Measurements from ENCODE around the gene S100Z. TPM values are rescaled to one million over a fixed set of nuclear protein-coding genes. Genes with fewer than 3 reads are reported as not detected.

The S100Z gene
- total RNA-seq, 4 donors from 2014 or later = 0.53 TPM; not detected in 3

GRCh38 chr5:76866503-76866902 is 16.7 kb downstream of the S100Z start:
- intact Hi-C loops (cut with DNase I) = no loop called here
- peaks cover 0 to 5% (median 0%) of the 10 kb centered on the region in 3 donors for H3K4me1 ChIP-seq
- no peak for DNase-seq
- TF ChIP-seq POLR2A (IDR thresholded peaks at IDR 0.05) = no peak
- TF ChIP-seq, protein P1, sequence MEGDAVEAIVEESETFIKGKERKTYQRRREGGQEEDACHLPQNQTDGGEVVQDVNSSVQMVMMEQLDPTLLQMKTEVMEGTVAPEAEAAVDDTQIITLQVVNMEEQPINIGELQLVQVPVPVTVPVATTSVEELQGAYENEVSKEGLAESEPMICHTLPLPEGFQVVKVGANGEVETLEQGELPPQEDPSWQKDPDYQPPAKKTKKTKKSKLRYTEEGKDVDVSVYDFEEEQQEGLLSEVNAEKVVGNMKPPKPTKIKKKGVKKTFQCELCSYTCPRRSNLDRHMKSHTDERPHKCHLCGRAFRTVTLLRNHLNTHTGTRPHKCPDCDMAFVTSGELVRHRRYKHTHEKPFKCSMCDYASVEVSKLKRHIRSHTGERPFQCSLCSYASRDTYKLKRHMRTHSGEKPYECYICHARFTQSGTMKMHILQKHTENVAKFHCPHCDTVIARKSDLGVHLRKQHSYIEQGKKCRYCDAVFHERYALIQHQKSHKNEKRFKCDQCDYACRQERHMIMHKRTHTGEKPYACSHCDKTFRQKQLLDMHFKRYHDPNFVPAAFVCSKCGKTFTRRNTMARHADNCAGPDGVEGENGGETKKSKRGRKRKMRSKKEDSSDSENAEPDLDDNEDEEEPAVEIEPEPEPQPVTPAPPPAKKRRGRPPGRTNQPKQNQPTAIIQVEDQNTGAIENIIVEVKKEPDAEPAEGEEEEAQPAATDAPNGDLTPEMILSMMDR (IDR thresholded peaks at IDR 0.05) = no peak
- H3K36me3 ChIP-seq = no peaks in the 10 kb centered on the region
- no peak overlapping the region for H3K4me3 ChIP-seq
- H3K27ac ChIP-seq = no peak overlapping the region
- no peaks in the 10 kb centered on the region for H3K9me3 ChIP-seq
- WGBS, 2 donors = 78 to 81% methylated on average over 2 of the region's 2 CpGs
- H3K27me3 ChIP-seq = no peaks in the 10 kb centered on the region

GRCh38 chr5:76867038-76867437 is 17.2 kb downstream of the S100Z start:
- WGBS, 2 donors = 70 to 74% methylated on average over 4 of the region's 4 CpGs
- intact Hi-C loops (cut with DNase I) = no loop called here
- Histone ChIP-seq H3K36me3 (no peaks in the 10 kb centered on the region), H3K9me3 (no peaks in the 10 kb centered on the region), H3K27me3 (no peaks in the 10 kb centered on the region), H3K27ac (no peak overlapping the region), H3K4me1 (peaks cover 0 to 5% (median 0%) of the 10 kb centered on the region in 3 donors), H3K4me3 (no peak overlapping the region)
- TF ChIP-seq, protein P1 (IDR thresholded peaks at IDR 0.05) = no peak
- no peak for TF ChIP-seq POLR2A (IDR thresholded peaks at IDR 0.05)
- DNase-seq = no peak

- Histone ChIP-seq H3K27me3 (no peaks in the 10 kb centered on the region), H3K4me3 (no peak overlapping the region), H3K27ac (no peak overlapping the region), H3K36me3 (no peaks in the 10 kb centered on the region), H3K9me3 (no peaks in the 10 kb centered on the region), H3K4me1 (no peaks in the 10 kb centered on the region)
- 53 to 64% methylated on average over 7 to 8 of the region's 8 CpGs for WGBS, 2 donors
- intact Hi-C loops (cut with DNase I) = no loop called here
- DNase-seq = no peak
- TF ChIP-seq POLR2A (IDR thresholded peaks at IDR 0.05) = no peak
- TF ChIP-seq, protein P1 (IDR thresholded peaks at IDR 0.05) = peak; percentile 42 to 80 (median 68)
Measured at GRCh38 chr5:76867827-76868693, 18.2 kb downstream of the S100Z start.

DNA sequence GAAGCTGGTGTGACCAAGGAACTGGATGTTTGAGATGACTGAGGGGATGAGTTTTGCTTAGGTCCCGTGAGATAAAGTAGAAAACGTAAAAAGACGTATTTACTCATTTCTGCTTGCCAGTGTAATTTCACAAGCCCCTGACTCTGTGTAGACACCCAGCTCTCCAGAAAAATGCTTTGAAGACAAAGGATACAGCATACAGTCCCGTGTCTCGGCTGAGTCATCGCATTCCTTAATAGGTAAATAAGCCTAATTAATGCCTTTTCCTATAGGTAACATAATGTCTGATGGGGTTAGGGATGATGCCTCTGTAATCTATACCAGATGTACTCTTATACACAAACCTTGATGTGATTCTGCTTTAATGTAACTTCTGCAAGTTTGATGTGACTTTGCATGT is 20.2 kb downstream of the S100Z start:
- intact Hi-C loops (cut with DNase I) = no loop called here
- no peak for TF ChIP-seq POLR2A (IDR thresholded peaks at IDR 0.05)
- TF ChIP-seq, protein P1 (IDR thresholded peaks at IDR 0.05) = no peak
- DNase-seq = no peak

DNA sequence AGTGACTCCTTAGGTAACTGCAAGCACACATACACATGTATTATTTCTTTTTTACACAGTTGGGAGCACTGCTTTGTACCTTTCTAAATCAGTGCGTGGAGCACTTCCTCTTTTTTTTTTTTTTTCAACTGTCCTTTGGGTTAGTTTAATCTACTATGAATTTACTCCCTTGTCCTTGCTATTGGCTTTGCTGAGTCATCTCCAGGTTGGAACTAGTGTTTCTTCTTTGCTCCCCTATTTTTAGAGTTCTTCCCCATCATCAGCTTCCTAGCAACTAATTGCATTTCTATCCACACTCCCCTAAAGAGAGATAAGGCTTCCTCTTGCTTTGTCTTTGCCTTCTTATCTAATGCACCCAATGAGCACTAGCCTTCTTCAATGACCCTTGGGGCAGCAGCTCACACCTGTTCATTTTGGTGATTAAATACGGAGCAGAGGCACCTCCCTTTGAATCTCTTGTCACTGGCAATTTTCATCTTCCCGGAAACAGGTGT is 24.3 kb downstream of the S100Z start:
- Histone ChIP-seq H3K9me3 (no peaks in the 10 kb centered on the region), H3K36me3 (no peaks in the 10 kb centered on the region), H3K27me3 (peaks cover 0 to 8% (median 0%) of the 10 kb centered on the region in 4 donors), H3K4me1 (no peaks in the 10 kb centered on the region), H3K4me3 (no peak overlapping the region), H3K27ac (no peak overlapping the region)
- intact Hi-C loops (cut with DNase I) = no loop called here
- TF ChIP-seq, protein P1 (IDR thresholded peaks at IDR 0.05) = no peak
- no peak for TF ChIP-seq POLR2A (IDR thresholded peaks at IDR 0.05)
- DNase-seq = no peak
- 41 to 53% methylated on average over 3 of the region's 3 CpGs for WGBS, 2 donors

More for the DNA sequence above, 20.2 kb downstream of the S100Z start:
- Histone ChIP-seq H3K4me3 (no peak overlapping the region), H3K36me3 (no peaks in the 10 kb centered on the region), H3K27me3 (no peaks in the 10 kb centered on the region), H3K9me3 (no peaks in the 10 kb centered on the region), H3K27ac (no peak overlapping the region), H3K4me1 (no peaks in the 10 kb centered on the region)
- WGBS, 2 donors = 71 to 73% methylated on average over 6 of the region's 6 CpGs
